HTR-8/SVneo (cell line): ENCODE results near the gene SLC33A1.
A peak's percentile ranks its signal among the peaks of the same experiment; 100 is the strongest.

ENCODE experiments used
- DNase-seq: peaks from one replicate; pipeline ENCODE4 v3.0.0; 2011; ENCODE audit warnings: low spot score, mixed read lengths; ENCODE audit not compliant: insufficient read length
- FAIRE-seq: peaks from 2 replicates; lab custom pipeline; 2011; peaks lifted over from hg19 to GRCh38; lab: Jason Lieb, UNC

The SLC33A1 gene

GRCh38 chr3:155804323-155804722, 49.9 kb downstream of the SLC33A1 start:
- FAIRE-seq = no peak
- DNase-seq = no peak

GRCh38 chr3:155792532-155792931, 61.7 kb downstream of the SLC33A1 start:
- DNase-seq = no peak
- FAIRE-seq = no peak

DNA sequence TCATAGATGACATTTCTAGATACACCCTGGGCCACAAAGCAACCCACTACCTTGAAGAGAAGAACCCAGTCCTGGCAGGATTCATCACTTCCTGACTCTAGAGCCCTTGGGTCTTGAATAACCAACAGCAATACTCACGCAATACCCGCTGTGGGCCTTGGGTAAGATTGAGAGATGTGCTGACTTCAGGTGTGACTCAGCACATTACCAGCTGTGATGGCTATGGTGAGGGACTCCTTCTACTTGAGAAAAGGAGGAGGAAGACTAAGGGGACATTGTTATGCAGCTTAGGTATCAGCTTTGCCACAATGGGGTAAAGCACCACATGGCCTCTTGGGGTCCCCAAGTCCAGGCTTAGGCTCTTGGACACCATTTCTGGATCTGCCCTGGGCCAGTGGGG, 63.0 kb downstream of the SLC33A1 start:
- FAIRE-seq (no peak), DNase-seq (no peak)

DNA sequence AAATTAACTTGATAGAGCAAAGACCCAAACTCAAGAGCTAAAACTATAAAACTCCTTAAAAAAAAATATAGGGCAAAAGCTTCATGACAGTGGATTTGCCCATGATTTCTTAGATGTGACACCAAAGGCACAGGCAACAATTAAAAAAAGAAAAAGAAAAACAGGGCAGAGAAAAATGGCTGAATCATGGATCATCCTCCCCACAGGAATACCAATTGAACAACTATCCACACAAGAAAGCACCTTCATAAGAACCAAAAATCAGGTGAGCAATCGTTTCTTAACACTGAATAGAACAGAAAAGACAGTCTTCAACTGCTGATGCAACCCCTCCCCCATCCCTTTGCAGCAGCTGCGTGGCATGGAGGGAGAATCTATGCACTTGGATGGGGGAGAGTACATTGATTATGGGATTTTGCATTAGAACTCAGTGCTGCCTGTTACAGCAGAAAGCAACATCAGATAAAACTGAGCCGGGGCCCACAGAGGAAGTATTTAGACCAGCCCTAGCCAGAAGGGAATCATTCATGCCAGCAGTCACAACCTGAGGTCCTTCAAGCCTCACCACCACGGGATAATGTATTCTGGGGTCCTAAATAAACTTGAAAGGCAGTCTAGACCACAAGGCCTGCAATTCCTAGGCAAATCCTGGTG, 63.8 kb downstream of the SLC33A1 start:
- DNase-seq = no peak
- FAIRE-seq = no peak

- FAIRE-seq (no peak), DNase-seq (no peak)
Observed at GRCh38 chr3:155785662-155786295, 68.4 kb downstream of the SLC33A1 start.

DNA sequence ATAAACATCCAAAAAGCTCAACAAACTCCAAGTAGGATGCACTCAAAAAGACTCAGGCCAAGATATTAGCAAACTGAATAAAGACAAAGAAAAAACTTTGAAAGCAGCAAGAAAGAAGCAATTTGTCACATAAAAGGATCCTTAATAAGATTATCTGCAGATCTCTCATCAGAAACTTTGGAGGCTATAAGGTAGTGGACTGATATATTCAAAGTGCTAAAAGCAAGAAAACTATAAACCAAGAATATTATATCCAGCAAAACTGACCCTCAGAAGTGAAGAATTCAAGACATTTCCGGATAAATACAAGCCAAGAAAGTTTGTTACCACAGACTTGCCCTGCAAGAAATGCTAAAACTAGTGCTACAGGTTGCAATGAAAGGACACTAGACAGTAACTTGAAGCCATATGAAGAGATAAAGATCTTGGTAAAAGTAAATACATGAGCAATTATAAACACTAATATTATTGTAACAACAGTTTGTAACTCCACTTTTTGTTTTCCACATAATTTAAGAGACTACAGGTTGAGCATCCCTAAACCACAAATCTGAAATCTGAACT, 71.8 kb downstream of the SLC33A1 start:
- no peak for FAIRE-seq

DNA sequence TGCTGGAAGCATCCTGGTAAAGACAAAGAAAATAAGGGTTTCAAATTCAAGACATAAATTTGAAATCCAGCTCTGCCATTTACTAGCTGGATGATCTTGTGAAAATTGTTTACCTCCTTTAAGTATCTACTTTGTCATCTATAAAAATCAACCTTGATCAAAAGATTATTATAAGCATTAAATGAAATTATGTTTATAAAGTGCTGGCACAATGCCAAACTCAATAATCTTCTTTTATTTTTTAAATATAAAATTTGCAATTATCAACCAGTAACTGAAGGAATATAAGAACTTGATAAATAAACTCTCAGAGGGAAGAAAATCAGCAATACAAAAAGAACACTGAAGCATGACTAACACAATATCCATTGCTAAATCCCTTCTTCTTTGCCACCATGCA, 73.9 kb downstream of the SLC33A1 start:
- FAIRE-seq = no peak

More for the DNA sequence above, 71.8 kb downstream of the SLC33A1 start:
- DNase-seq = no peak

GRCh38 chr3:155778462-155778861, 75.8 kb downstream of the SLC33A1 start:
- DNase-seq (peak; percentile 25), FAIRE-seq (no peak)

More for the DNA sequence above, 73.9 kb downstream of the SLC33A1 start:
- DNase-seq = no peak

- DNase-seq (no peak), FAIRE-seq (no peak)
Observed at GRCh38 chr3:155772801-155773200, 81.4 kb downstream of the SLC33A1 start.

DNA sequence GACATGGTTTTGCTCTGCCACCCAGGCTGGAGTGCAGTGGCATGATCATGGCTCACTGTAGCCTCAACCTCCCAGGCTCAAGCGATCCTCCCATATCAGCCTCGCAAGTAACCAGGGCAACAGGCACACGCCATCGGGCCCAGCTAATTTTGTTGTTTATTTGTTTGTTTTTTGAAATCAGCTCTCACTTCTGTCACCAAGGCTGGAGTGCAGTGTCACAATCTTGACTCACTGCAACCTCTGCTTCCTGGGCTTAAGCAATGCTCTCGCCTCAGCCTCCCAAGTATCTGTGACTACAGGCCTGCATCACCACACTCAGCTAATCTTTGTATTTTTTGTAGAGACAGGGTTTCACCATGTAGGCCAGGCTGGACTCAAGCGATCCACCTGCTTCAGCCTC, 83.1 kb downstream of the SLC33A1 start:
- FAIRE-seq (no peak), DNase-seq (no peak)
